Glutamatergic neuron (in vitro differentiated cells): ENCODE measurements around the gene EDEM3. TPM values are rescaled to one million over a fixed set of nuclear protein-coding genes. Genes with fewer than 3 reads are reported as not detected.

Experiments used
- DNase-seq: peaks from one replicate; pipeline ENCODE4 v3.0.0; 2022
- H3K27ac Mint-ChIP-seq: one replicate; pipeline ENCODE4 v1.8.0; 2020; ENCODE audit warnings: mild to moderate bottlenecking, mixed read lengths, inconsistent platforms; ENCODE audit not compliant: unreplicated experiment
- H3K27me3 Mint-ChIP-seq: one replicate; pipeline ENCODE4 v1.8.0; 2020; ENCODE audit warnings: mild to moderate bottlenecking, moderate library complexity, mixed read lengths, inconsistent platforms; ENCODE audit not compliant: unreplicated experiment
- H3K36me3 Mint-ChIP-seq: one replicate; pipeline ENCODE4 v1.8.0; 2020; ENCODE audit warnings: mild to moderate bottlenecking, mixed read lengths, inconsistent platforms; ENCODE audit not compliant: unreplicated experiment
- H3K4me1 Mint-ChIP-seq: one replicate; pipeline ENCODE4 v1.8.0; 2020; ENCODE audit warnings: mild to moderate bottlenecking, low read depth, mixed read lengths, inconsistent platforms; ENCODE audit not compliant: unreplicated experiment
- H3K4me3 Mint-ChIP-seq: one replicate; pipeline ENCODE4 v1.8.0; 2020; ENCODE audit warnings: mild to moderate bottlenecking, mixed read lengths, inconsistent platforms; ENCODE audit not compliant: unreplicated experiment
- H3K9me3 Mint-ChIP-seq: one replicate; pipeline ENCODE4 v1.8.0; 2020; ENCODE audit warnings: mild to moderate bottlenecking, moderate library complexity, mixed read lengths, inconsistent platforms; ENCODE audit not compliant: unreplicated experiment
- CTCF ChIP-seq: fragments of 200-600 bp; sonication (generic); IDR thresholded peaks from one replicate; pipeline ENCODE4 v1.5.0; 2021; ENCODE audit not compliant: partially characterized antibody, unreplicated experiment
- total RNA-seq: library from RNA; stranded (reverse); fragmentation: NEBNext Ultra II Directional; extraction: Animal tissue kit (Norgen Biotek cat#: 25700); gene quantifications from one replicate; pipeline ENCODE4 v1.2.1, GENCODE V29; 2021; ENCODE audit not compliant: unreplicated experiment

The EDEM3 gene
- total RNA-seq, 1 donor from 2014 or later: 23.6 TPM

- DNase-seq: peak; percentile 72
- no peak for TF ChIP-seq CTCF
- H3K9me3 Mint-ChIP-seq: no peaks in the 10 kb centered on the region
- peaks cover 4% of the 10 kb centered on the region for H3K27me3 Mint-ChIP-seq
- H3K4me1 Mint-ChIP-seq: peaks cover 6% of the 10 kb centered on the region
- peak overlapping the region; percentile 97 for H3K4me3 Mint-ChIP-seq
- peak overlapping the region; percentile 60 for H3K27ac Mint-ChIP-seq
- H3K36me3 Mint-ChIP-seq: no peaks in the 10 kb centered on the region
Observed at GRCh38 chr1:184753608-184754475, 816 bp downstream of the EDEM3 start.

DNA sequence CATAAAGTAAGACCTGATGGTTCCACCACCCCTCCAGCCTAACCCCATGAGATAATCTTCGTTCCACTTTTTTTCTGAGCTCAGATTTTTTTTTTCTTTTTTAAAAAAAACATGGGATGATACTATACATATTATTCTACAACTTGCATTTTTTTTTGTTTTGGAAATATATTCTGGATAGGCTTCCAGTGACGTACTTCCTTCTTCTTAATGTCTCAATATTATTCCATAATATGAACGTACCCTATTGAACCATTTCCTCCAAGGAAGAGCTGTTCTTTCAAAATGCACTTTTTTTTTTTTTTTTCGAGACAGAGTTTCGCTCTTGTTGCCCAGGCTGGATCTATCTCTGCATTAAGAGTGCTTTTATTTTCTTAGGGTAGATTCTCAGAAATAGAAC lies 1.5 kb downstream of the EDEM3 start:
- Mint-ChIP-seq H3K4me3 (peak overlapping the region; percentile 97), H3K36me3 (no peaks in the 10 kb centered on the region), H3K27ac (no peak overlapping the region), H3K4me1 (peaks cover 6% of the 10 kb centered on the region), H3K9me3 (no peaks in the 10 kb centered on the region), H3K27me3 (peaks cover 4% of the 10 kb centered on the region)
- DNase-seq: no peak
- no peak for TF ChIP-seq CTCF

DNA sequence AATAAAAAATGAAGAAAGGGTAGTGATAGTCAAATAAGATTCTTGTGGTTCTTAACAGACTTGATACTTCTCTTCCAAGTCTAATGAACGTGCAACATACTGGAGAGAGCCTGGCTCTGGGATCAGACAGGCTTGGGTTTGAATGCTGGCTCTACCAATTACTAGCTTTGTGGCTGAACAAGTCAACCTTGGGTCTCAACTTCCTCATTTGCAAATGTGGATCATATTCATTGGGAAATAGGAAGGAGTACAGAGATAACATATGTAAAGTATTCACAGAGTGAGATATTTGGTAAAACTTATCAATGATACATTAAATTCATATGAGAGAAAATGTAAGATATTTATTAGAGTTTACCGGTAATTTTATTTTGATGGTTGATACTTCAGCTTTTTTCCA lies 2.0 kb downstream of the EDEM3 start:
- peak overlapping the region; percentile 97 for H3K4me3 Mint-ChIP-seq
- no peak for DNase-seq
- H3K9me3 Mint-ChIP-seq: no peaks in the 10 kb centered on the region
- H3K36me3 Mint-ChIP-seq: no peaks in the 10 kb centered on the region
- no peak for TF ChIP-seq CTCF
- H3K4me1 Mint-ChIP-seq: peaks cover 6% of the 10 kb centered on the region
- H3K27ac Mint-ChIP-seq: no peak overlapping the region
- peaks cover 4% of the 10 kb centered on the region for H3K27me3 Mint-ChIP-seq

GRCh38 chr1:184748740-184749139 lies 5.9 kb downstream of the EDEM3 start:
- no peak overlapping the region for H3K27ac Mint-ChIP-seq
- H3K27me3 Mint-ChIP-seq: no peaks in the 10 kb centered on the region
- H3K36me3 Mint-ChIP-seq: no peaks in the 10 kb centered on the region
- H3K9me3 Mint-ChIP-seq: no peaks in the 10 kb centered on the region
- no peak for DNase-seq
- H3K4me1 Mint-ChIP-seq: peaks cover 21% of the 10 kb centered on the region
- TF ChIP-seq CTCF: no peak
- no peak overlapping the region for H3K4me3 Mint-ChIP-seq
